ENCODE results near the gene TAS1R1. TPM values are rescaled to one million over a fixed set of nuclear protein-coding genes. Genes with fewer than 3 reads are reported as not detected.

TAS1R1 gene
- total RNA-seq, 1 experiment from 2014 or later = not detected

- TF ChIP-seq SIN3A (IDR thresholded peaks at IDR 0.05; ENCODE audit: borderline replicate concordance, insufficient read depth, low read depth, low read length) = peak; percentile 73
- no peak for TF ChIP-seq REST (IDR thresholded peaks at IDR 0.05; ENCODE audit: insufficient read depth in 1 of 2, low read depth in 2 of 2, low read length in 1 of 2)
- peak; percentile 40; the same call in 1 of the 2 replicates for TF ChIP-seq POLR2AphosphoS5 (IDR thresholded peaks at IDR 0.05; ENCODE audit: low read depth, low read length)
- DNase-seq (ENCODE audit: low read depth, low spot score) (no peak), ATAC-seq (peak; percentile 72)
- Histone ChIP-seq H3K4me3 (ENCODE audit: low read depth in 2 of 2, low read length in 2 of 2) (peak overlapping the region; percentile 89 to 90), H3K27me3 (ENCODE audit: control insufficient read depth, insufficient read depth, low read length) (no peaks in the 10 kb centered on the region), H3K36me3 (ENCODE audit: control insufficient read depth, insufficient read depth, low read length) (no peaks in the 10 kb centered on the region; the same call in 1 of the 2 replicates), H3K27ac (ENCODE audit: low read length) (peak overlapping the region; percentile 95), H3K4me1 (ENCODE audit: control insufficient read depth, insufficient read depth, low read length) (peaks cover 22% of the 10 kb centered on the region), H3K9me3 (ENCODE audit: control insufficient read depth, insufficient read depth, low read depth, low read length) (no peaks in the 10 kb centered on the region)
- intact Hi-C loops (cut with micrococcal nuclease; ENCODE audit: unreplicated experiment) = no loop called here
- BruUV-seq (replicated peaks) = no TSS peak
- in situ Hi-C loops (cut with HindIII; ENCODE audit: low pct_unique_long_range_greater_than_20kb, low sequenced_read_pairs) = no loop called here
- ChIA-PET POLR2A (interaction anchor here (0.6 kb wide), 1 partner anchor 199 kb away, joined by 3 read pairs; no protein-coding TSS in a partner anchor), CTCF (interaction anchor here (1.0 kb wide), 1 partner anchor 9 kb away, joined by 3 read pairs; no protein-coding TSS in a partner anchor)
Measured at GRCh38 chr1:6612641-6613360, 57.7 kb downstream of the TAS1R1 start.

GRCh38 chr1:6613361-6614018, 58.4 kb downstream of the TAS1R1 start, which contains the start of gene PHF13:
PHF13 (plus strand) TSS chr1:6613731; CDS start chr1:6614067, 336 bp downstream.
- peak; percentile 95 for ATAC-seq
- peak; percentile 84 for DNase-seq (ENCODE audit: low read depth, low spot score)
- intact Hi-C loops (cut with micrococcal nuclease; ENCODE audit: unreplicated experiment) = no loop called here
- TF ChIP-seq SIN3A (IDR thresholded peaks at IDR 0.05; ENCODE audit: borderline replicate concordance, insufficient read depth, low read depth, low read length) (peak; percentile 23; the same call in 1 of the 2 replicates), TCF7L2 (IDR thresholded peaks at IDR 0.05; ENCODE audit: low read depth, low read length) (no peak), POLR2AphosphoS5 (IDR thresholded peaks at IDR 0.05; ENCODE audit: low read depth, low read length) (no peak), REST (IDR thresholded peaks at IDR 0.05; ENCODE audit: insufficient read depth in 1 of 2, low read depth in 2 of 2, low read length in 1 of 2) (no peak)
- H3K27me3 ChIP-seq (ENCODE audit: control insufficient read depth, insufficient read depth, low read length) = no peaks in the 10 kb centered on the region
- no peaks in the 10 kb centered on the region for H3K9me3 ChIP-seq (ENCODE audit: control insufficient read depth, insufficient read depth, low read depth, low read length)
- in situ Hi-C loops (cut with HindIII; ENCODE audit: low pct_unique_long_range_greater_than_20kb, low sequenced_read_pairs) = no loop called here
- POLR2A ChIA-PET = interaction anchor here (0.6 kb wide), 1 partner anchor 200 kb away, joined by 3 read pairs; no protein-coding TSS in a partner anchor
- no peaks in the 10 kb centered on the region; the same call in 1 of the 2 replicates for H3K36me3 ChIP-seq (ENCODE audit: control insufficient read depth, insufficient read depth, low read length)
- H3K27ac ChIP-seq (ENCODE audit: low read length) = peak within 1 kb of the TSS; percentile 95
- H3K4me1 ChIP-seq (ENCODE audit: control insufficient read depth, insufficient read depth, low read length) = peaks cover 22% of the 10 kb centered on the region
- peak within 1 kb of the TSS; percentile 89 to 90 for H3K4me3 ChIP-seq (ENCODE audit: low read depth in 2 of 2, low read length in 2 of 2)
- CTCF ChIA-PET = interaction anchor here (0.7 kb wide), 1 partner anchor 12 kb away, joined by 3 read pairs; no protein-coding TSS in a partner anchor
- BruUV-seq (replicated peaks) = no TSS peak

Measured in Panc1 (cell line).